ENCODE results near the gene DPYSL5.

DNA sequence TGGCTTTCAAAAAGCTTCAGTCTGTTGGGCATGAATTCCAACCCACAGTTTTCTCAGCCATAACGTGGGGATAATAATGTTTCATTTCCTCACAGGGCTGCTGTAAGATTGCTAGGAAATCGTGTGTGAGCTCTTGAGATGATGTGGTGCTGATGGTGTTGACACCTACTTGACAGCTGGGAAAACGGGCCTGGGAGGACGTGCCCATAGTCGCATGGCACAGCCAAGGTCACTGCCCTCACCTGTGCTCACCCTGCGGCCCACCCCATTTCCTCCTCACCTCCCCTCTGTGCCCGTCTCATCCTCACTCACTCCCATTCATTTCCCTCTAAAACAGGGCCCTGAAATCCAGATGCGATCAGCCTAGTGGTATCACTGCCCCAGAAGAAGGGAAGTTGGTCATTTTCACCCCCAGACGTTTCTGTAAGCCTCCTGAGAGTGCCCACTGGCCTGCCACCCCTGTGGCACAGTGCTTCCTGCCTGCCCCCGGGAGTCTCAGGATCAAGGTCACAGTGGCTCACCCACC is 33.0 kb downstream of the DPYSL5 start:
- TF ChIP-seq EZH2phosphoT487 (IDR thresholded peaks at IDR 0.05; ENCODE audit: borderline replicate concordance), result no peak
- TF ChIP-seq, protein P1, sequence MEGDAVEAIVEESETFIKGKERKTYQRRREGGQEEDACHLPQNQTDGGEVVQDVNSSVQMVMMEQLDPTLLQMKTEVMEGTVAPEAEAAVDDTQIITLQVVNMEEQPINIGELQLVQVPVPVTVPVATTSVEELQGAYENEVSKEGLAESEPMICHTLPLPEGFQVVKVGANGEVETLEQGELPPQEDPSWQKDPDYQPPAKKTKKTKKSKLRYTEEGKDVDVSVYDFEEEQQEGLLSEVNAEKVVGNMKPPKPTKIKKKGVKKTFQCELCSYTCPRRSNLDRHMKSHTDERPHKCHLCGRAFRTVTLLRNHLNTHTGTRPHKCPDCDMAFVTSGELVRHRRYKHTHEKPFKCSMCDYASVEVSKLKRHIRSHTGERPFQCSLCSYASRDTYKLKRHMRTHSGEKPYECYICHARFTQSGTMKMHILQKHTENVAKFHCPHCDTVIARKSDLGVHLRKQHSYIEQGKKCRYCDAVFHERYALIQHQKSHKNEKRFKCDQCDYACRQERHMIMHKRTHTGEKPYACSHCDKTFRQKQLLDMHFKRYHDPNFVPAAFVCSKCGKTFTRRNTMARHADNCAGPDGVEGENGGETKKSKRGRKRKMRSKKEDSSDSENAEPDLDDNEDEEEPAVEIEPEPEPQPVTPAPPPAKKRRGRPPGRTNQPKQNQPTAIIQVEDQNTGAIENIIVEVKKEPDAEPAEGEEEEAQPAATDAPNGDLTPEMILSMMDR (conservative IDR thresholded peaks at IDR 0.05; ENCODE audit: low read length), result no peak
